ENCODE measurements around the gene C20orf202.
A peak's percentile ranks its signal among the peaks of the same experiment; 100 is the strongest.
"Not testable (repeated sequence)": the region's sequence is repeated elsewhere in the genome, so short reads cannot be mapped to it uniquely, and the experiment has no call there.

The C20orf202 gene

DNA sequence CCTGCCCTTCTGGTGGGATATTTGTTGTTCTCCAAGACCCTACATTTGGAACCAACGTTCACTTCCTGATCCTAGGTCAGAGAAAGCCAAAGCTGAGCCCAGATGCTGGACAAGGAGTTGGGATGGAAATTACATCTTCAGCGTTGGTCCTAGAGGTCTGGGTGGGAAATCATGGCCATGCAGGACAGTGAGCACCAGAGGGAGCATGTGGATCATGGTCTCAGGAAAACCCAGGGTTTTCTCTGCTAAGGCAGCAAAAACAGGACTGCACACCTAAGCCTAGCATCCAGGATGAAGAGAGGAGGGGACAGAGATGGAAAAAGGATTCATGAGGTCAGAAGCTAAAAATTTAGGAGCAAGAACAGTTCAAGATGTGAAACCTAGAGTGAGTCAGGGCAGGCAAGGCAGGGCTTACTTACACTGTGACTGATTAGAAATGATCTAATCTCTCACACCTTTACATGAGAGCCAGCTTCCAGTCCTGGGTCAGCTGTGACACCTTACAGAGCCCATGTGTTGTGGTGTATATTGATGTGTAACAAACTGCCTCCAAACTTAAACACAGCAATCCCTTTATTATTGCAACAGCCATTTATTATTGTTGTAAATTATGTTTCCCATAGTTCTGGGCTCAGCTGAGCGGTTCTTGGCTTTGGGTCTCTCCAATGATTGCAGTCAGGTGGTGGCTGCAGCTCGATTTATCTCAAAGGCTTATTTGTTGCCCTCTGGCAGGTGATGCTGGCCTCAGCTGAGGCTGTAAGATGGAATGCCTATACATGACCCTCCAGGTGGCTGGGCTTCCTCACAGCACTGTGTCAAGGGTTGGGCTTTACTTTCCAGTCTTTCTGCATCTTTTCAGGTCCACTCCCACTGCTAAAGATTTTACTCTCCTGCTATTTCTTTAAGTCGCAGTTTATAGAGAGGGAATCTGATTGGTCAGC is 6.5 kb downstream of the C20orf202 start:
- DNase-seq, result no peak

DNA sequence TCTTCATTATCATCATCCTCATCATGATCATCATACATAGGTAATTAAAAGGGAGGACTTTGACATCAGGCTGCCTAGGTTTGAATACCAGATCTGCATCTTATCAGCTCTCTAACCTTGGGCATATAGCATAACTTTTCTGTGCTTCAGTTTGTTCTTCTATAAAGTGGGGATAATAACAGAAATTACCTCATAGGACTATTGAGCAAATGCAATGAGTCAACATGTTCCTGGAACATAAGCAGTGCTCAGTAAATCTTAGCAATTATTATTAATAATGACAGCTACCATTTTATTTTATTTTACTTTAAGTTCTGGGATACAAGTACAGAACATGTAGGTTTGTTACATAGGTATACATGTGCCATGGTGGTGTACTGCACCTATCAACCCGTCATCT is 7.2 kb downstream of the C20orf202 start:
- no peak for DNase-seq

DNA sequence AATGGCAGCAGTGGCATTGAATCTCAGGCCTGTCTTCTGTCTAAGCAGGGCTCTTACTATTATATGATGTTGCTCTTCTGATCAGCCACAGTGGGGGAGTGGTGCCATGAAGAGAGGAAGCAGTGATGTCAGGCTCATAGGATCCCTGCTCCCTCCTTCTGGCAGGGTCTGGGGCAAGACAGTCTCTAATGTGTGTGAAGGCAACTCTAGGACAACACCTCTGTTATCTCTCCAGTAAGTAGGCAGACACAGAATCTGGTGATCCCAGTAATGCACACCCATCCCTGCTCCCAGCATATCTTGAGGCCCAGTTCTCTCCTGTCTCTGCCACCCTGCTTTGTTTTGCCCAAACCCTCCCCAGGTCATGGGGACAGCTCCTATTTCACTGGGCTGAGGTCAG is 8.8 kb downstream of the C20orf202 start:
- DNase-seq, result peak; percentile 58

DNA sequence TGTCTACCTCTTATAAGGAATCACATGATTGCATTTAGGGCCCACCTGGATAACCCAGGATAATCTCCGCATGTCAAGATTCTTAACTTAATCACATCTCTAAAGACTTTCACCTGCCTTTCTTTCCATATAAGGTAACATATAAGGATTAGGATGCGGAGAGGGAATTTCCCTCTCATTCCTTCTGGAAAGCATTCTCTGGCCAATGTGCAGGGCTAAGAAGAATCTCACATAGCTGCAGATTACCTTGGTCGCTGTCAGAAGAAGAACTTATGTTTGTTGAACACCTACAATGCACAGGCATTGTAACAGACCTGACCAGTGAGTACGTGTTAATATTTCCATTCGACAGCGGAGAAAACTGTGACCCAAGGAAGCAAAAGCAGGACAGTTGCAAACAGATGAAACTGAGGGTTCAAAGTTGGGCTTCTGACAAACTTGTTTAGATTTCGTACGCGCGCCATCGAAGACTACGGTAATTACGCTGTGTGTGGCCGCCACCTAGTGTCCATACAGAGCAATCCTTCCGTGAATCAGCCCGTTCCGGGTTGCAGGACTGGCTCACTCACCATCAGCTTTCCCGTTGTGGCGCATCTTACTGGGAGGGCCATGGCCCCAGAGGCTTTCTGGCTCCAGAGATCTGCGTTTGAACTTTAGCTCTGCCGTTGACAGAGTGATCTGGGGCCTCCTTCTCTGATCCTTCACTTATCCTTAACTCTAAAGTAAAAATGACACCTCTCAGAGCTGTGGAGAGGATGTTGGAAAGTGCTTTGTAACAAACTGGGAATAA is 9.5 kb downstream of the C20orf202 start:
- peak; percentile 89 for DNase-seq

DNA sequence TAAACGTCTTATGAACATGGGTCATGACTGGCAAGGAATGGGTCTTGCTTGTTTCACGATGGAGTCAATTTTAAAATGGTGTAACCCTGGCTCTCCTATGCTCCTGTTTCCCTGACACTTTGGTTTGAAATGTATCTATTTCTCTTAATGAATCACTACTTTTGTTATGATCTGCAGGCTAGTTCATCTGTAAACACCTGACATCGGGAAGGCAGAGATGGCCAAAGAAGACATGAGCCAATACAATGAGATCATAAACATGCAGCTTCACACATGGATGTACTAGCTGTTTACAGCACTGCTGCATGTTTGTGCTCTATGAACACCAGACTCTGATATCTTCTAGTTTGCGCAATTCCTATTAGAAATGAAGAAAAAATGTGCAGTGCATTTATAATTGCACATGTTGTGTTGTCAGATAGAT is 11.6 kb downstream of the C20orf202 start:
- no peak for DNase-seq

DNA sequence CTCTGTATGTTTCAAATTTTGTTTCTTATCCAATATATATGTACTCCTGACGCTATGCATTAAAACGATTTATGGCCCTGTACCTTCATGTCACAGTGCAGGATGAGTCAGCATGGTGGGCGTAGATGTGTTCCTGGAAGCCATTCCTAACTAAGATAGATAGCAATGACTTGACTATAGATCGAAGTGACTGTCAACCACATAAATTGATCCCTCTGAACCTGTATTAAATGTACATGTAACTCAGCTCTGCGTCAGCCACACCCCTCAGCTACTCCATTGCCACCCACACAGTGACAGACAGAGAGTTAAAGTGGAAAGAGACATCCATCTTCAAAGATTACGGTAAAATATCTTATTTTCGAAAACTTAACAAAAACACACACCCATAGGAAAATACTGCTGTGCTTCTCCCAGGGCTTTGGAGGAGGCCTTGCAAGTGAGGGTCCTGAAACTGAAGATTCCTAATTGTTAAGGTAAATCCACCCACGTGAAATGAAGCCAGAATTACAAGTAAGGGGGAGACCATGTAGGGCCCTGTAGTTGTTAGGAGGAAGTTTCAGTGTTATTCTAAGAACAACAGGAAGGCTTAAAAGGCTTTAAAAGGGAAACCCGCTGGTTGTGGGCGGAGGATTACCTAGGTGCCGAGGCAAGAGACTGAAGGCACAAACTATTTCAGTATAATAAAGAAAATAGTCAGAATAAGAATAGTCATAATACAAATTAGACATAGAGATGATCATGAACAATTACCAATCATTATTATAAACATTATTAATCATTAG is 12.3 kb downstream of the C20orf202 start:
- DNase-seq, result no peak

DNA sequence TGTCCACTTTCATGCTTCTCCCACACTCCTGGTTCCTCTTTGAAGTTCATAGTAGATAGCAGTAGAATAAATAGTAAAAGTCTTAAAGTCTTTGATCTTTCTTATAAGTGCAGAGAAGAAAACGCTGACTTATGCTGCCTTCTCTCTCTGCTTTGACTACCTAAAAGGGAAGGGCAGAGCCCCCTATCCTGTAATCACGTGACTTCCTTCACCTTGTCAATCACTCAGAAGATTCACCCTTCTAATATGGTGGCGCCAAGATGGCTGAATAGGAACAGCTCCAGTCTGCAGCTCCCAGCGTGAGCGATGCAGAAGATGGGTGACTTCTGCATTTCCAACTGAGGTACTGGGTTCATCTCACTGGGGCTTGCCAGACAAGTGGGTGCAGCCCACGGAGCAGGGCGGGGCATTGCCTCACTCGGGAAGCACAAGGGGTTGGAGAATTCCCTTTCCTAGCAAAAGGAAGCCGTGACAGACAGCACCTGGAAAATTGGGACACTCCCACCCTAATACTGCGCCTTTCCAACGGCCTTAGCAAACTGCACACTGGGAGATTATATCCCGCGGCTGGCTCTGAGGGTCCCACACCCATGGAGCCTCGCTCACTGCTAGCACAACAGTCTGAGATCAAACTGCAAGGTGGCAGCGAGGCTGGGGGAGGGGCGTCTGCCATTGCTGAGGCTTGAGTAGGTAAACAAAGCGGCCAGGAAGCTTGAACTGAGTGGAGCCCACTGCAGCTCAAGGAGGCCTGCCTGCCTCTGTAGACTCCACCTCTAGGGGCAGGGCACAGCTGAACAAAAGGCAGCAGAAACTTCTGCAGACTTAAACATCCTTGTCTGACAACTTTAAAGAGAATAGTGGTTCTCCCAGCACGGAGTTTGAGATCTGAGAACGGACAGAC is 13.5 kb downstream of the C20orf202 start:
- not testable (repeated sequence) for DNase-seq

DNA sequence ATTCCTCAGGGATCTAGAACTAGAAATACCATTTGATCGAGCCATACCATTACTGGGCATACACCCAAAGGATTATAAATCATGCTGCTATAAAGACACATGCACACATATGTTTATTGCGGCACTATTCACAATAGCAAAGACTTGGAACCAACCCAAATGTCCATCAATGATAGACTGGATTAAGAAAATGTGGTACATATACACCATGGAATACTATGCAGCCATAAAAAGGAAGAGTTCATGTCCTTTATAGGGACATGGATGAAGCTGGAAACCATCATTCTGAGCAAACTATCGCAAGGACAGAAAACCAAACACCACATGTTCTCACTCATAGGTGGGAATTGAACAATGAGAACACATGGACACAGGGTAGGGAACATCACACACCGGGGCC is 19.5 kb downstream of the C20orf202 start:
- not testable (repeated sequence) for DNase-seq

DNA sequence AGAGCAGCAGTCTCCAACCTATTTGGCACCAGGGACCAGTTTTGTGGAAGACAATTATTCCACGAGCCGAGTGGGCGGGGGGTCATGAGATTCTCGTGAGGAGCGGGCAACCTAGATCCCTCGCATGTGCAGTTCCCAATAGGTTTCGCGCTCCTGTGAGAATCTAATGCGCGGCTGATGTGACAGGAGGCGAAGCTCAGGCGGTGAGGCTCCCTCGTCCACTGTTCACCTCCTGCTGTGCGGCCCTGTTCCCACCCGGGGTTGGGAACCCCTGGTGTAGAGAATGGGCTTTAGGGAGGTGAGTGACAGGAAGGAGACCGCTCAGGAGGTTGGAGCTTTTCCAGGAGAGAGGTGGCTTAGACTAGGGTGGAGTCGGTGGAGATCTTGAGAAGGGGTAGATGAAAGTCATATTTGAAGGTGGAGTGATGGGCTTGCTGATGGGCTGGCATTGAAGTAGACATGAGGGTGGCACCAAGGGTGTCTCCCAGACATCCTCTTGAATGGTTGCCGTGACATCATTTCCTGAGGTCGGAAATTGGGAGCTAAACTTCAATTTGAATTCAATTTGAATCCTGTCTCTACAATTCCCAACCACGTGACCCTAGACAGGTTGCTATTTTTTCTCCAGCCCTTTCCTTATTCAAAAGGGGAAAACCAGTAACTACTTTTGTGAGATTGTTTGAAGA is 21.1 kb downstream of the C20orf202 start:
- no peak for DNase-seq

DNA sequence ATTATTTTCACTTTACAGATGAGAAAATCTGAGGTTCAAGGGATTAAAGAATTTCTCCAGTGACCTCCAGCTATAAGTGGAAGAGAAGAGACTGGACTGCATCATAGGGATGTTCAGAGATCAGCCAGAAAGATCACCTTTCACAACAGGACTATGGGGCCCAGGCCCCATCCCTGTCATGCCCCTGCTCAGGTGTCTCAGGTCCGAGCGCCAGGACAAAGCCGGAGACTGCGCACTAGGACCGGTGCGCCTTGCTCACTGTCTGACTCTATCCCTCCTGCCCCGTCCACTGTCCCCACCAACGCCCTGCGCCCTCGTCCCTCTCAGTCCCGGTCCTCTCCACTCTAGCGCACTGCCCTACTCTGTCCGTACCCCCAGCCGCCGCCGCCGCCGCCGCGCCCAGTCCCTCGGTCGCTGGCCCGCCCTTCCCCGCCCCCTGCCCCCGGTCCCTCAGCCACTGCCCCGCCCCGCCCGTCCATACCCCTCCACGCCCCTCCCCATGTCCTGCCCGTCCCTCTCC is 22.1 kb downstream of the C20orf202 start:
- DNase-seq, result no peak

DNA sequence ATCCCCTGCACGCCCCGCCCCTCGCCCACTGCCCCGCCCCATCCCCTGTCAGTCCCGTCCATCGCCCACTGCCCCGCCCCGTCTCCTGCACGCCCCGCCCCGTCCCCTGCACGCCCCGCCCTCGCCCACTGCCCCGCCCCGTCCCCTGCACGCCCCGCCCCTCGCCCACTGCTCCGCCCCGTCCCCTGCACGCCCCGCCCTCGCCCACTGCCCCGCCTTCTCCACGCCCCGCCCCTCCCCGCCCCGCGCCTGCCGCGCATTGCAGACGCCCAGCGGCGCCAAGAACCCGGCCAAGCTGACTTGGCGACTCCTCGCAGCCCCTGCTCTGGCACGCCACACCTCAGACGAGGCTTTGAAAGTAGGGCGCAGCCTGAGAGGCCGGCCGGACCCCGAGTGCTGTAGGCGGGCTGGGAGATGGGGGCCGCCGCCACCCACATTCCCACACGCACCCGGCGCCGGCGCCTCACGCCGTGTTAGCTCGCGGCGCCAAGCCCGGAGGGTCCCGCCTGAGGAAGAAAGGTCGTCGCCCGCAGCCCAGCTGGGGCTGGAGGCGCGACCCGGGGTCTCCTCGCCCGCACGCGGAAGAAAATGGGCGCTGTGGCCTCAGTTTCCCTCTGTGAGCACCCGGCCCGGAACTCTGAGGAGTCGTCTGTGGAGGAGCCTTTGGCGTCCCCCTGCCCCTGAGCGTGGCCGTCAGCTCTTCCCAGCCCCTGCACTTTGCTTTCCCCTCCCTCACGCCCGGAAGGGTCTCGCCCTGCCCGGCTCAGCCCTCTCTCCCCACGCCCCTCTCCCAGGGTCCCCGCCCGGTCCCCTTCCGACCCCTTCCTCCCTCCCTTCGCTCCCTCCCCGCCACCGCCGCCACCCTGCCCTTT is 22.8 kb downstream of the C20orf202 start, which contains the start of gene RAD21L1:
Gene RAD21L1, plus strand, starts transcription at position 262 of the 872 bp plus-strand sequence. CDS start 2,410 bp downstream, outside the sequence.
- peak; percentile 85 for DNase-seq

DNA sequence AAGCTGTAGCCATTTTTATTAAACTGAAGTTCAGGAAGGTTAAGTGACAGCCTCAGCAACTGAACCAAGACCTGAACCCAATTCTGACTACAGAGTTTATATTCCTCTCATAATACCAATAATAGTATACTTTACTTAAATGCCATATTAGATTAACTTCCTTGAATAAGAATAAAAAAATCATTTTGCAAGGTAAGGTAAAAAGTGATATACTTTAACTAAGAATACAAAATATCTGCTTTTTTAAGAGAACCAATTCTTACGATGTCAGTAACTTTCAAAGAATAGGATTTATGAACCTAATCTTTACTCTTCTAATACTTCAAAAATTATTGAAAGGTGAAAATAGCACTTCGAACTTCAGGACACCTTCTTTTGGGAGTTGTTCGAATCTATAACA is 26.3 kb downstream of the C20orf202 start:
- no peak for DNase-seq

DNA sequence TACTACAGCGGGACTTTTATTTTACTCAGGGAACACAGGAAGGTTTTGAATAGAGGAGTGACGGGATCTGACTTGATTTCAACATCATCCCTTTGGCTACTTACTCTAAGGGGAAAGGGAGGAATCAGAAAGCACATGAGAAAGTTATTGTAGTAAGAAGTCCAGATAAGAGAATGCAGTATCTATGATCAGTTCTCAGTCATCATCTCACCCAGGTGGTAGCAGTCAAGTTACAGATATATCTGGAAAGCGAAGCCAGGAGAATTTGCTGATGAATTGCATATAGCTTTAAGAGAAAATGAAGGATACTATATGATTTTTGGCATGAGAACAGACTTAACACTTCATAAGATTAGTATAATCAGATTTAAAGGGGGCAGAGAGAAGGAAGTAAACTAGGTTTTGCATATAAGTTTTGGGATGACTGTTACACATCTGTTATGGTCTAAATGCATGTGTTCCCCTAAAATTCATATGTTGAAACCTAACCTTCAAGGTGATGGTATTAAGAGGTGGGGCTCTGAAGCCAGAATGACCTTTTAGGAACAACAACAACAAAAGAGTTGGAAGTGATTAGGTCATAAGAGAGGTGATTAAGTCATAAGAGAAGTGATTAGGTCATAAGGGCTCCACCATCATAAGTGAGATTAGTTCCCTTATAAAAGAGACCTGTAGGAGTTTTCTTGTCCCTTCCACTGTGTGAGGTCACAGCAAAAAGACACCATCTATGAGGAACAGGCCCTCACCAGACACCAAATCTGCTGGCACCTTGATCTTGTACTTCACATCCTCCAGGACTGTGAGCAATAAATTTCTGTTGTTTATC is 29.2 kb downstream of the C20orf202 start:
- no peak for DNase-seq

DNA sequence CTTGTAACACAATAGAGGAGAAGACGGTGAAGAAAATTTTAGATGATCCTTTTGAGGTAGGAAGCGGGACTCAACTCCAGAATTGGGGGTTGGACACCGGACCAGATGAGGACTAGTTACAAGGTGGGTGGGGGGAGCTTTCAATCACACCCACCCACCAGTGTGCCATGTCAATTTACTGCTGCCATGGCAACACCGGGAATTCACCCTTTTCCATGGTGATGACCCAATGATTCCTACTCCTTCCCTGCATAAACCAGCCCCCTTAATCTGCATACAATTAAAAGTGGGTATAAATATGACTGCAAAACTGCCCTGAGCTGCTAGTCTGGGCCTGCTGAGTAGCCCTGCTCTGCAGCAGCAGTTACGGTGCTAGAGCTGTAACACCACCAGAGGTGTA is 37.3 kb downstream of the C20orf202 start:
- no peak for DNase-seq

DNA sequence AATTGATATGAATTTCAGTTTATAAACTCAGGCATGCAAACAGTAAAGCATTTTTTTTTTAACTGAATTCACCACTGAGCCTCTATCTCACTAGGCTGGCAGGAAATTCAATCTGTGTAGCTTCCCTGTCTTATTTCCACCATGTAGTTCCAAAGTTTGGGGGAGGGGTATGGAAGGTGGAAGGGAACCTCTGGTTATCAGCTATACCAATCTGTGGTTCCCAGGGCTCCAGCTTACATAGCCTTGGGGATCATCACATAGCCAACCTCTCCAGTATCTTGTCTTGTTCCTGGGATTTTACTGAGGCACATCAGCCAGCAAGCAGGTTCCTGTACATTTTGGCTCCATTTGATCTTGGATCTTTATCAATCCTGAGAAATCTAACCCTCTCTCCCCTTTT is 38.2 kb downstream of the C20orf202 start:
- no peak for DNase-seq

DNA sequence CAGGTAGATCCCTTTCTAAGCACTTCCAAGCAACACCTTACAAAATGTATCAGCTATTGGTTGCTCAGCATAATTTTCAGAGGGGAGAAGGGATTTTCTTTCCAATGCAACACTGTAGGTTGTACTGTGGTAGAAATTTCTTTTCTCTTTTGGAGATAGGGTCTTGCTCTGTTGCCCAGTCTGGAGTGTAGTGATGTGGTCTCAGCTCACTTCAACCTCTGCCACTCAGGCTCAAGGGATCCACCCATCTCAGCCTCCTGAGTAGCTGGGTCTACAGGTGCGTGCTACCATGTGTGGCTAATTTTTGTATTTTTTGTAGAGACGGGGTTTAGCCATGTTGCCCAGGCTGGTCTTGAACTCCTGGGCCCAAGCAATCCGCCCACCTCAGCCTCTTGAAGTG is 38.8 kb downstream of the C20orf202 start:
- no peak for DNase-seq

DNA sequence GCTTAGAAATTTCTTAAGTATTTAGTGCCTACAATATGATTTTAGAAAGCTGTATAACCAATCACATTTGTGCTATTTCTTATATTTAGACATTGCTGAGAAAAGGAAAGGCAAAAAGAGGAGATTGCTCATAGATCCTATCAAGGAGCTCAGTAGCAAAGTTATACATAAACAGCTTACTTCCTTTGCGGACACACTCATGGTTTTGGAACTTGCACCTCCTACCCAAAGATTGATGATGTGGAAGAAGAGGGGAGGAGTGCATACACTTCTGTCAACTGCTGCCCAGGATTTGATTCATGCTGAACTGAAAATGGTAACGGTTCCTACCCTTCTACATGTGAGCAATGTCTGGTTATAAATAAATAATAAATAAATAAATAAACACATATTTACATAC is 39.3 kb downstream of the C20orf202 start:
- peak; percentile 46 for DNase-seq

DNA sequence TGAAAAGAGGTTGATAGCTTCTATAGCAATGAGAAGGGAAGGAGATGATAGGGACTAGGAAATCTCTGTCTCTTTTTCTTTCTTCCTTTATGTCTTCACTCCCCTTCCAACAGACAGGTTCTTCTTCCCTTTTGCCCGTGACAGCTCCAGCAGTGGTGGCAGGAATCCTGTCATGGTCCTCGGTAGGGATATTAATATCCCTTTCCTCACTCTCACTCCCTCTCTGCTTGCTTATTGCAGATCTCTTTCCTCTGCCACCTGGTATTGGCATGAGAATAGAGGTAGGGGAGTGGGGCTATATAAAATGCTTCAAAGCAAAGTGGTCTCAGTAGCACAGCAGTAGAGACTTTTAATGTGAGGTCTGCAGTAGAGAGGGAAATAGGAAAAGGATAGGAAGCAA is 42.3 kb downstream of the C20orf202 start:
- no peak for DNase-seq

DNA sequence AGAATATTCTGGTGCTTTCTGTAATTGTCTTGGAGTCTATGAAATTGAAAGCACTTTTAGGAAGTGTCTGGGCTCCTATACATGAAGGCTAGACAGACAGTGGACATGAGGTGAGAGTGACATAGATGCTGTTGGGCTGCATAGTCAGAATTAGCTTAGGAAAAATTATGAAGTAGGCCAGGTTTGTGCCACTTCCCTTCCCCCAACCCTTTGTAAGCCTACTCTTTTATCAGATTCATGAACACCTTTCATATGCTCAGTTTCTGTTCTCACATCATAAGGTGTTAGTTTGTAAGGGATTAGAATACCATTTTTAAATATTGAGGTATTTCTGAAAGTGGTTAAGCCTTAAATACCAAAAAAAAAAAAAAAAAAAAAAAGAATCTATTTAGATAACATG is 44.4 kb downstream of the C20orf202 start:
- no peak for DNase-seq
